ENCODE results near the gene F2RL3.

Gene F2RL3

DNA sequence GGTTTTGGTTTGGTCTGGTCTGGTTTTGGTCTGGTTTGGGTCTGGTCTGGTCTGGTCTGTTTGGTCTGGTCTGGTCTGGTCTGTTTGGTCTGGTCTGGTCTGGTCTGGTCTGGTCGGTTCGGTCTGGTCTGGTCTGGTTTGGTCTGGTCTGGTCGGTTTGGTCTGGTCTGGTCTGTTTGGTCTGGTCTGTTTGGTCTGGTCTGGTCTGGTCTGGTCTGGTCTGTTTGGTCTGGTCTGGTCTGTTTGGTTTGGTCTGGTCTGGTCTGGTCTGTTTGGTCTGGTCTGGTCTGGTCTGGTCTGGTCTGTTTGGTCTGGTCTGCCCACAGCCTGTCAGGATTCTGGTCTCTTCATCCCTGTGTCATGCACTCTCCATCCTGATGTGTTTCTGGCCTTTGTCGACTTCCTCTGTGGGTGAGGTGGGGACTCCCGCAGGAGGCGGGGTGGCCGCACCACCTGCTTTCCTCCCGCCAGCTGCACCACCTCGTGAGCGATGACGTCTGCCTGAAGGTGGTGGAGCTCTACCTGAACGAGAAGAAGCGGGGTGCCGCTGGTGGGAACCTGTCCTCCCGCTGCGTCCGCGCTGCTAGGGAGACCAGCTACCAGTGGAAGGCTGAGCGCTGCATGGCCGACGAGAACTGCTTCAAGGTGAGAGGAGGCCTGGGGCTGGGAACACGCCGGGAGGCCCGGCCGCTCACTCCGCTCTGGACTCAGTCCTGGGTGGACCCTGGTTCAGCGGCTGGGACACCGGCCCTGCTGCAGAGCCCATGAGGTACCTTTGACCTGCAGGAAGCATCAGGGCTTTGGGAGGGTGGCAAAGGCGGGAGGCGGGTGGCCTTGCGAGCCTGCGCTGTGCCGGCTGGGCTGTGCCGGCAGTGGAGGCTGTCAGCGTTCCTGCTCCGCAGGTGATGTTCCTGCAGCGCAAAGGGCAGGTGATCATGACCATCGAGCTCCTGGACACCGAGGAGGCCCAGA is 12.9 kb upstream of the F2RL3 start:
- DNase-seq: no peak

DNA sequence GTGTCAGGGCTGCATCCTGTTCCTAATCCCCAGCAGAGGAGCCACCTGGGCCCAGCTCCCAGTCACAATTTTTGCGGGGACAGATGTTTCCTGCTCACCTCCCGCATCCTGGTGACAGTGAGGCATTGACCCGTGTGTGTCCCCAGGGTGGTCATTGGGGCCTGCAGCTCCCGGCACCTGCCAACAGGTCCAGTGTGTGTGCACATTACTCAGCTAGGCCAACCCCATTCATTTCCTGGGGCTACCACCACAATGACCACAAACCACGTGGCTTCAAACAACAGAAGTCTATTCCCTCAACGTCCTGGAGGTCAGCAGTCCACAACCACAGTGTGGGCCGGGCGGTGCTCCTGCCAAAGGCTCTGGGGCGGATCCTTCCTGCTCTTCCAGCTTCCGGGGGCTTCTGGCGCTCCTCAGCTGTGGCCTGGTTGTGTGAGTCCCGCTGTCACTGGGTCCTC is 11.9 kb upstream of the F2RL3 start:
- DNase-seq: no peak

DNA sequence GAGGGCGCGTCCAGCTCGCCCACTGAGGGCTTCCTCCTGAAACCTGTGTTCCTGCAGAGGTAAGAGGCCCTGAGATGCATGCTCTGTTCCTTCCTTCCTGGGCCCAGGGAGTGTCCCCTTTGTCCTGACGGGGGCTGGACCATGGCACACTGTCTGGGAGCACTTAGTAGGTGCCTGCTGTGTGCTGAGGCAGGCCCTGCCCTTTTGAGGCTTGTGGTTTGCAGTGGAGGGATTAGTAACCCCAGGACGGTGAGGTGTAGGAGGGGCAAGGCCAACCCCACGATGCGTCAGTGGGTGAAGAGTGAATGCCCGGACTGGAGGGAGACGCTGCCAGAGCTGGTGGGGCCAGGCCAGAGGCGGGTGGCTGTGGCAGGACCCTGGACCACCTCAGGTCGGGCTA is 11.2 kb upstream of the F2RL3 start:
- DNase-seq: no peak

DNA sequence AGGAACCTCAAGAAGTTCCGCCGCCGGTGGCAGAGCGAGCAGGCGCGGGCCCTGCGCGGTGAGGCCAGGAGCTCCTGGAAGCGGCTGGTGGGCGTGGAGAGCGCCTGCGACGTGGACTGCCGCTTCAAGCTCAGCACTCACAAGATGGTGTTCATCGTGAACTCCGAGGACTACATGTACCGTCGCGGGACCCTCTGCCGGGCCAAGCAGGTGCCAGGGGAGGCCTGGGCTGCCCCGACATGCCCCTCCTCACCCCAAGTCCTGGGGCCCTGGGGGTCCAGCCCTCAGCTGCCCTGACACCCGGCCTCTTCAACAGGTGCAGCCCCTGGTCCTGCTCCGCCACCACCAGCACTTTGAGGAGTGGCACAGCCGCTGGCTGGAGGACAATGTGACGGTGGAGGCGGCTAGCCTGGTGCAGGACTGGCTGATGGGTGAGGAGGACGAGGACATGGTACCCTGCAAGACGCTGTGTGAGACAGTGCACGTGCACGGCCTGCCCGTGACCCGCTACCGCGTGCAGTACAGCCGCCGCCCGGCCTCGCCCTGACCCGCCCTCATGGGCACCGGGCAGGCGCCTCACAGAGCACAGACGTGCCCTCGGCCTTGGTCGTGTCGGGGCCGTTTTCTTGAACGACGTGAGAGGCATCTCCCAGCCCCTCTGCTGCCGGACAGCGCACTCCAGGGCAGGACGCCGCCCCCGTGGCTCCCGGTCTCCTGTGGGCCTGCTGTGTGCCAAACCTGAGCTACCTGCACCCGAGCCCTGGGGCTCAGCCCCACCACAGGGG is 10.4 kb upstream of the F2RL3 start:
- no peak for DNase-seq

DNA sequence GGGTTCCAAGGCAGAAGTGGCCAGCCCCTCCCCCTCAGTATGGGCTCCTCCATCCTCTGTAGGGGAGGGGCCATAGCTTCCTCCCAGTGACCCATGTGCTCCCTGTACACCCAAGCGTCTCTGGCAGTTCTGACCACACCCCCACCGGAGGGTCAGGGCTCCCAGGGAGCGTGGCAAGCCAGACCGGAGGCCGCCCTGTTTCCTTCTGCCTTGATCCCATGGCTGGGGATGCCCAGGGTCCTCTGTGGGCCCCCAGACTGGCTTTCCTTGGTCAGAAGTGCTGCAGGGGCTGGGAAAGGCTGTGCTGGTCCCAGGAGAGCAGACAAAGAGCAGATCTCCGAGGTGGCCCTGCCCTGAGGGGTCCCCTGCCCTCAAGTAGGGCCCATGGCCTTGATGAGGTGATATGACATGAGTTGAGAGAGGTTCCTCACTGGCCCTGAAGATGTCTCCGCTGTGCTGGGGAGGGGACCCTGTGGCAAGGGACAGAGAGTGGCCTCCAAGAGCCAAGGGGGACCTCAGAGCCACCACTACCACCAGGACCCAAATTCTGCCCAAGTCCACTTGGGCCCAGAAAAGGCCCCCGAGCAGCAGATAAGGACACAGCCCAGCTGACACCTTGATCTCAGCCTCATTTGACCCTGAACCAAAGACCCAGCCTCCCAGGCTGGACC is 7.8 kb upstream of the F2RL3 start:
- DNase-seq: no peak

DNA sequence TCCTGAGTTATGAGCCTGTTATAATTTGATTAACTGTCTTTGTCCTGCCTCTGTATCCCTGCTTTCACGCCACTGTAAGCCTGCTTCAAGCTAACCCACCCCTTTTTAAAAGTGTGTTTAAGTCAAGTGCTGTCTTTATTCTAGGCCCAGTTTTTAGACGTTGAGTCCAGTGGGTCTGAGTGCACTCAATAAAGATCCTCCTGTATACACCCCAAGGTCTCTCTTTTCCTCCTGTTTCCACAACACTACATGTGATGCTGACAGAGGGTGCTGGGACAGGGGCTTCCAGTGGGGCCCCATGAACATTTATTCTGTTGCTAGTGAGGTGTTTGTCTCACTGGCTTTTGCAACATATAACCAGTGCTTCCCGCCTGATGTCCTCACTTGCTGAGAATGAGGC is 6.7 kb upstream of the F2RL3 start:
- DNase-seq: no peak

DNA sequence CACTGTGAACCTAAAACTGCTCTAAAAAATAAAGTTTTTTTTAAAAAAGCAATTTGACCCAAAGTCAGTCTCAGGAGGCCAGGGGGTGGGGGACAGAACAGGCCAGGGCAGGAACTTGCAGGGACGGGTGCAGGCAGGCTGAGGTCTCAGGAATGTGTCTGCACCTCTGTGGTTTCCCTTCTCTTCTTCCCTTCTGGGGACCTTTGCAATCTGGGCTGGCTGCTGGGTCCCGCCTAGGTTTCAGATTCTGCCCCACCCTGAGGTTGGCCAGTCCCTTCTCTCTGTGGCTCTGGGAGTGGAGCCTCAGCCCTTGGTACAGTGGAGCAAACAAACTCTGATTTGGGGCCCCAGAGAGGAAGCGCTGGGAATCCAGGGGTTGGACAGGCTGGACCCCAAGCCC is 5.3 kb upstream of the F2RL3 start:
- no peak for DNase-seq

DNA sequence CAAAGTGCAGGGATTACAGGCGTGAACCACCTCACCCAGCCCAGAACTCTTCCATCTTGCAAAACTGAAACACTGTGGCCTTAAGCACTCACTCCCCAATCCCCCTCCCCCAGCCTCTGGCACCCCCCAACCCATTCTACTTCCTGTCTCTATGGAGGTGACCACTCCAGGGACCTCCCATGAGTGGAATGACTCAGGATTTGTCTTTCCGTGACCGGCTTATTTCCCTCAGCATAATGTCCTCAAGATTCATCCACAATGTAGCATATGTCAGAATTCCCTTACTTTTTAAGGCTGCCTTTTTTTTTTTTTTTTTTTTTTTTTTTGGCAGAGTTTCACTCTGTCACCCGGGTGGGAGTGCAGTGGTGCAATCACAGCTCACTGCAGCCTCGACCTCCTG is 3.6 kb upstream of the F2RL3 start:
- DNase-seq: no peak

DNA sequence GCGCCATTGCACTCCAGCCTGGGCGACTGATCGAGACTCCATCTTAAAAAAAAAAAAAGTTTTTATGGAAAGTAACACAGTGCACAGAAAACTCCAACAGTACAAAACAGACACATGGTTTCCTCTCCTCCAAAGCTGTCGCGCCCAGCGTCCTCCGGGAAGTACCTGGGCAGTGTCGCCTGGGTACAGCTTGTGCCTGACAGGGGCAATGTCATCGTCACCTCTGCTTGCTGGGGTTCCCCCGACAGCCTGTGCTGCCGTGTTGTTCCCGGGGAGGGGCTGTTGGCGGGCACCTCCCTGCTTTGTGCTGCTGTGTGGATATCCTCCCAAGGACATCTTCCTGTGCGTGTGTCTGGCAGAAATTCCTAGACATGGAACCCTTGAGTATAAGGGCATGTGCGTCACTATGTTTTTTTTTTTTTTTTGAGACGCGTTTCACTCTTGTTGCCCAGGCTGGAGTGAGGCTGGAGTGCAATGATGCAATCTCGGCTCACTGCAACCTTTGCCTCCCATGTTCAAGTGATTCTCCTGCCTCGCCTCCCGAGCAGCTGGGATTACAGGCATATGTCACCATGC is 2.4 kb upstream of the F2RL3 start:
- no peak for DNase-seq

DNA sequence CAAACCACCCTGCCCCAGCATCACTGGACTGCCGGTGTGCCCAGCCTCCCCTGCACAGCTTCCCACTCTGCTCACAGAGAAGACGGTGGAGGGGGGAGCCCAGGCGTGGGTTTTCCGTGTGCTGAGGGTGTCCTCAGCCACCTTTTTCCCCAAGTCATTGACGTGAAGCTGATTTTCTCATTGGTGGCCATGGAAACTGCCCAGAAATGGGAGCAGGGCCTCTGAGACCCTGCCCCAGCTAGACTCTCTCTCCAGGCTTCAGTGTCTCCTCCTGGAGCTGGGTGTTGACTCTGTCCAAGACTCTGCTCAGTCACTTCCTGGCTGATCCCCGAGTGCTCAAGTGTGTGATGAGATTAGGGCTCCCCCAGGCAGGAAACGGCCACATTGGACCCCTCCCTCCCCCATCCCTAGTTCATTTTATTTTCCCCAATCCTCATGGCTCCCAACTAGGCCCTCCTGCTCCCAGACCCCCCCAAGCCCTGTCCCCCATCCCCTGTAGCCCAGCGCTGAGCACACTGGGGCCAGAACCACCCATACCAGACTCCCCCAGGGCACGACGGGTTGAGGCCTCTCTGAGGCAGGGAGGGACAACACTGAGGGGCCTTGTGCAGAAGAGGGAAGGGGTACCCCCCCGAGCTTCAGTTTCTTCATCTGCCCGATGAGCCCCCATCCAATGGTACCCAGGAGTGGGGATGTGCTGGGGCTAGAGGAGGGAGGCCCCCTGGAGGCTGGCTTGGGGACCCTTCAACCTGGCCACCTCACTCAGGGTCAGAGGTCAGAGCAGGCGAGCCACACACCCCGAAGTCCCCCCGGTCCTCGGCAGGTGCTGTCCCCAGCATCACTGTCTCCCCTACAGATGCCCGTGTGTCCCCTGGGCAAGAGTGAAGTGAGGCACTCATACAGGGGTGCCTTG is 1.2 kb upstream of the F2RL3 start:
- DNase-seq: no peak

DNA sequence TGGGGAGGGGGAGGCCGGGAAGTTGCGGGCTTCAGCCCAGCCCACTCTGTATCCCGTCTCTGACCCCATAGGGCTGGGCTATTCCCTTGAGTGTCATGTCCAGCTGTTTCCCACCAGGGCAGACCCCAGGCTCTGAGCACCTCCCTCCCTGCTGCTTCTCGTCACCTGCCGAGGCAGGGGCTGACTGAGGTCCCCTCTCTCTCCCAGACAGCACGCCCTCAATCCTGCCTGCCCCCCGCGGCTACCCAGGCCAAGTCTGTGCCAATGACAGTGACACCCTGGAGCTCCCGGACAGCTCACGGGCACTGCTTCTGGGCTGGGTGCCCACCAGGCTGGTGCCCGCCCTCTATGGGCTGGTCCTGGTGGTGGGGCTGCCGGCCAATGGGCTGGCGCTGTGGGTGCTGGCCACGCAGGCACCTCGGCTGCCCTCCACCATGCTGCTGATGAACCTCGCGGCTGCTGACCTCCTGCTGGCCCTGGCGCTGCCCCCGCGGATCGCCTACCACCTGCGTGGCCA is 625 bp downstream of the F2RL3 start:
- DNase-seq: no peak

DNA sequence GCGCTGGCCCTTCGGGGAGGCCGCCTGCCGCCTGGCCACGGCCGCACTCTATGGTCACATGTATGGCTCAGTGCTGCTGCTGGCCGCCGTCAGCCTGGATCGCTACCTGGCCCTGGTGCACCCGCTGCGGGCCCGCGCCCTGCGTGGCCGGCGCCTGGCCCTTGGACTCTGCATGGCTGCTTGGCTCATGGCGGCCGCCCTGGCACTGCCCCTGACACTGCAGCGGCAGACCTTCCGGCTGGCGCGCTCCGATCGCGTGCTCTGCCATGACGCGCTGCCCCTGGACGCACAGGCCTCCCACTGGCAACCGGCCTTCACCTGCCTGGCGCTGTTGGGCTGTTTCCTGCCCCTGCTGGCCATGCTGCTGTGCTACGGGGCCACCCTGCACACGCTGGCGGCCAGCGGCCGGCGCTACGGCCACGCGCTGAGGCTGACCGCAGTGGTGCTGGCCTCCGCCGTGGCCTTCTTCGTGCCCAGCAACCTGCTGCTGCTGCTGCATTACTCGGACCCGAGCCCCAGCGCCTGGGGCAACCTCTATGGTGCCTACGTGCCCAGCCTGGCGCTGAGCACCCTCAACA is 1.2 kb downstream of the F2RL3 start:
- DNase-seq: no peak

DNA sequence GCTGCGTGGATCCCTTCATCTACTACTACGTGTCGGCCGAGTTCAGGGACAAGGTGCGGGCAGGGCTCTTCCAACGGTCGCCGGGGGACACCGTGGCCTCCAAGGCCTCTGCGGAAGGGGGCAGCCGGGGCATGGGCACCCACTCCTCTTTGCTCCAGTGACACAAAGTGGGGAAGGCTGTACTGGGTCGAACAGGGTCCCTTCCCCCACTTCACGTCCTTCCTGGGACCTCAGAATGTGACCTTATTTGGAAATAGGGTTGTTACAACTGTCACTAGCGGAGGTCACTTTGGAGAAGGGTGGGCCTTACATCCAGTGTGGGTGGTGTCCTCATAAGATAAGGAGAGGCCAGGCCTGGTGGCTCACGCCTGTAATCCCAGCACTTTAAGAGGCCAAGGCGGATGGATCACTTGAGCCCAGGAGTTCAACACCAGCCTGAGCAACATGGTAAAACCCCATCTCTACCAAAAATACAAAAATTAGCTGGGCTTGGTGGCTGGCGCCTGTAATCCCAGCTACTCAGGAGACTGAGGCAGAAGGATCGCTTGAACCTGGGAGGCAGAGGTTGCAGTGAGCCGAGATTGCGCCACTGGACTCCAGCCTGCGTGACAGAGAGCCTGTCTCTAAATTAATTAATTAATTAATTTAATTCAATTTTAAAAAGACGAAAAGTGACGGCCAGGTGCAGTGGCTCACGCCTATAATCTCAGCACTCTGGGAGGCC is 1.8 kb downstream of the F2RL3 start:
- no peak for DNase-seq

DNA sequence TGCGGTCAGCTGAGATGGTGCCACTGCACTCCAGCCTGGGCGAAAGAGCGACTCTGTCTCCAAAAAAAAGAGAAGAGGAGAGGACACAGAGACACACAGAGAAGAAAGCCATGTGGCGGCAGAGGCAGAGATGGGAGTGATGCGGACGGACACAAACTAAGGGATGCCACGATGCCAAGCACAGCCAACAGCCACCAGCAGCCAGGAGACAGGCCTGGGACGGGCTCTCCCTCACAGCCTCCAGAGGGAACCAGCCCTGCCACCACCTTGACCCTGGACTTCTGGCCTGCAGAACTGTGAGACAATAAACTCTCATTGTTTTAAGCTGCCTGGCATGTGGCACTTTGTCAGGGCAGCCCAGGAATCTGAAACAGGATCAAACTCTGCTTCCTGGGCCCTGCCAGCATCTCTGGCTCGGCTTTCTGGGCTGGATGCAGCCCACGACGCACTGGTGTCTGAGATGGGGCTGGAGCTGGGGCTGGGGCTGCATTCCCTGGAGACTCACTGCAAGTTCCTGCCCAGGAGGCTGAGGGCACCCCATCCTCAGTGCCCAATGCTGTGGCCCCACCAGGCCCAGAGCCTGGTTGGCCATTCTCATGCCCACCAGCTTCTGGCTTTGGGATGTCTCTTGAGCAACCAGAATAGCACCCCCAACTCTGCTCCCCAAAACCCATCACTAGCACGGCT is 3.0 kb downstream of the F2RL3 start:
- no peak for DNase-seq

DNA sequence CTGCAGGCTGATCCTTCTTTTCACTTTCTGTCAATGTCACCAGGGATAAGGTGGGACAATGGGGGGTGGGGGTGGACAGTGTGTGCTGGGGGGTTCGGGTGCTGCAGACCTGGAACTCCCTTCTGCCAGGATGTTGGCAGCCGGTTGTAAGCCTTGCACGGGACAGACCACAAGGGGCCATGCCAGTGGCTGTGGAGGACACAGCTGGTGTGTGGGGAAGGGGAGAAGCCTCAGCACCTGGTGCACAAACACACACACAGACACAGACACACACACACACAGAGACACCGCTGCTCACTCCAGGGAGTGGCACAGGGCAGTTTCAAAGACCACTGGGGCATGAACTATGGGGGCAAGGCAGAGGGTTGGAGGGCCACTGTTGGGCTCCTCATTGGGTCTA is 3.6 kb downstream of the F2RL3 start:
- DNase-seq: no peak

DNA sequence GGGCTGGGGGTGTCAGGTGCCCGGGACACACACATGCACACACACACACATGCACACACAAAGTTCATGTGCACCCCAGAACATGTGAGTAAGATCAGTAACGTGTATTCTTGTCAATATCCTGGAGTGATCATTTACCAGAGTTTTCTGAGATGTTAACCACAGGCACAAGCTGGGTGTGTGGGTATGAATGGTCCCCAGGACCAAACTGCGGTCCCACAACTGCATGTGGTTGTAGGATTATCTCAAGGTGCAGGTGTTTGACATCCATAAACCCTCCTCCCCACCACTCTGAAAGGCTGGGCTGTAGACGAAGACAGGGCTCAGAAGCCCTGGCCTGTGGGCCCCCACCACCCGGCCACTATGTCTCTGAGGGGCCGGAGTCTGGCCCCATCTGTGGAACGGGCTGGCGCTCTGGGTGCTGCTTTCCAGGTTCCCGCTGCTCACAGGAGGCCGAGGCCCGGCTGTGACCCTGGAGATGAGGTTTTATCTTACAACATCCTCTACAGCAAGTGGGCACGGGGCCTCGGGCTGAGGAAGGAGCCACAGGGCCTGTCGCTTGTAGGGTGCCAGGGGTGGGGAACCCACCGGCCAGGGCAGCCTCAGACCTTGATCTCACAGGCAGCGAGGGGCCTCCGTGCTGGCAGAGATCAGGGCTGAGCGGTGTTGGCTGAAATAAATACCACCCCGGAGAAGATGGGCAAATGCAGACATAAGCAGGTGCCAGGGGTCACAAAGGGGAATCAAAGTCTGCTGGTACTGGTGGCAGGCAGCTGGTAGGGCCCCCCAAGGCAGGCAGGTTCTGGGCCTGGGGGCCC is 4.3 kb downstream of the F2RL3 start:
- DNase-seq: no peak

DNA sequence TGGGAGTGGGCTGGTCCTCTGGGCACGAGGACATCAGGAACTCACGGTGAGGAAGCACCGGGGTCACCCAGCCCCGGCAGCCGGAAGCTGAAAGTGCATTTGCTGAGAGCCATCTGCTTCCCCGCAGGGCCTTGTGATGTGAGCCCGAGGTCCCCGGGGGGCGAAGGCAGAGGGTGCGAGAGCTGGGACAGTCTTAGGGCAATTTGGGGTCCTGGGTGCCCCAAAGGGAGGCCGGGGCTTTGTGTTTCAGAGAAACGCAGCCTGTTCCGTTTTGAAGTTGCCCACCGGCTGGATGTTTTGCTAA is 4.8 kb downstream of the F2RL3 start:
- no peak for DNase-seq

DNA sequence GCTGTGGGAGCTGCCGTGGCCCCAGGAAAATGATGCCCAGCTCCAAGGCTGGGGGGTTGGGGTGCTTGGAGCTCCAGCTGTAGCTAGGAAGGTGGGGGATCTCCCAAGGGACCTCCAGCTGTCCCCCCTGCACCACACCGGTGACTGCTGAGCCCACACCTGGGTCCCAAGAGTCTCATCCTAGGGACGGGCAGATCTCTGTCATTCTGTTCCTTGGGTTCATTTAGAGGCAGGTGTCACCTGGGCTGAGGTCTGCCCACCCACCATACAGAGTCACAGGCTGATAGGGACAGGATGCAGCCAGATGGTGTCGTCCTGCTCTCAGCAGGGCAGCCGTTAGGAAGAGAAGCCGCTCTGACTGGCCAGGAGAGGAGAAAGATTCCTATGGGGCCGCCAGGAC is 5.3 kb downstream of the F2RL3 start:
- no peak for DNase-seq

DNA sequence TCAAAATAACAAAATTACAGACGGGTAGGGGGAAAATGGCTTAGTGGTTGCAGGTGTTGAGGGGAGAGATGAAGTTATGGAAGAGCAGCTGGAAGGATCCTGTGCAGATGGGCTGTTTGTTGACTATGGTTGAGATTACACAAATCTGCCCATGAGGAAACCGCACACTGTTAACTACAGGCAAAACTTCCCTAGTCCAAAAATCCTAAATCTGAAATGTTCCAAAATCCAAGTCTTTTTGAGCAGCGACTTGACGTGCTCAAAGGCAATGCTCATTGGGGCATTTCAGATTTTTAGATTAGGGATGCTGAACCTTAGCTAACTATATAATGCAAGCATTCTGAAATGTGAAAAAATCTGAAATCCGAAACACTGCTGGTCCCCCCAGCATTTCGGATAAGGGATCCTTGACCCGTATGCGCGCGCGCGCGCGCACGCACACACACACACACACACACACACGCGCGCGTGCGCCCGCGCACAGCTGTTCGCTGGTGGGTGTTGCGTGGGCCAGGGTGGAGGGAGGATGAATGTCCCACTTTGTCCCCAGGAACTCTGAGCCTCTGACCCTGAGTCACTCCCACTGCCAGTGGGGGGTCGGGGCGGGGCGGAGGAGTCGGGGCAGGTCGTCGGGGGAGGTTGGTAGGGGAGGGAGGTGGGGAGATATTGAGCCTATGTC is 6.8 kb downstream of the F2RL3 start:
- no peak for DNase-seq
